HG03039 (cell line): ENCODE data around the gene PEX11A.

ENCODE experiments used
- ATAC-seq: cut with Tn5 transposase; IDR thresholded peaks from one replicate; pipeline ENCODE4 v1.9.1; 2021; ENCODE audit warnings: mild to moderate bottlenecking, moderate library complexity; ENCODE audit not compliant: unreplicated experiment

PEX11A gene

GRCh38 chr15:89677381-89677780 is 13.2 kb downstream of the PEX11A start:
- ATAC-seq, result no peak

- ATAC-seq, result no peak
These were observed 14.9 kb downstream of the PEX11A start for GRCh38 chr15:89675606-89676005.

GRCh38 chr15:89674526-89674925 is 16.0 kb downstream of the PEX11A start:
- ATAC-seq, result no peak

- ATAC-seq, result no peak
These were observed 17.4 kb downstream of the PEX11A start for GRCh38 chr15:89673165-89673512.

- no peak for ATAC-seq
These were observed 18.1 kb downstream of the PEX11A start for GRCh38 chr15:89672221-89673164.

- no peak for ATAC-seq
These were observed 18.9 kb downstream of the PEX11A start for GRCh38 chr15:89671687-89672086.

- ATAC-seq, result no peak
These were observed 19.5 kb downstream of the PEX11A start for GRCh38 chr15:89670971-89671560.

- no peak for ATAC-seq
These were observed 20.6 kb downstream of the PEX11A start for GRCh38 chr15:89669941-89670340.

- ATAC-seq, result no peak
These were observed 21.2 kb downstream of the PEX11A start for GRCh38 chr15:89669309-89669865.

GRCh38 chr15:89668171-89668570 is 22.4 kb downstream of the PEX11A start:
- ATAC-seq, result no peak

GRCh38 chr15:89667706-89667960 is 22.9 kb downstream of the PEX11A start:
- ATAC-seq, result no peak

GRCh38 chr15:89666858-89667705 is 23.5 kb downstream of the PEX11A start:
- ATAC-seq, result no peak

- ATAC-seq, result no peak
These were observed 24.2 kb downstream of the PEX11A start for GRCh38 chr15:89666184-89666857.

- ATAC-seq, result no peak
These were observed 24.9 kb downstream of the PEX11A start for GRCh38 chr15:89665449-89666181.

GRCh38 chr15:89664441-89665350 is 25.9 kb downstream of the PEX11A start:
- no peak for ATAC-seq

GRCh38 chr15:89662893-89663626 is 27.5 kb downstream of the PEX11A start:
- ATAC-seq, result no peak

- no peak for ATAC-seq
These were observed 30.0 kb downstream of the PEX11A start for GRCh38 chr15:89660556-89660955.

GRCh38 chr15:89659295-89659694 is 31.3 kb downstream of the PEX11A start:
- ATAC-seq, result no peak
